Esophagus muscularis mucosa (tissue), 4 donors: Measurements from ENCODE around the gene TMEM123. TPM values are rescaled to one million over a fixed set of nuclear protein-coding genes. Genes with fewer than 3 reads are reported as not detected.
A peak's percentile ranks its signal among the peaks of the same experiment; 100 is the strongest.

Experiments
- DNase-seq: peaks from one replicate; pipeline ENCODE4 v3.0.0-alpha.2; 2017; ENCODE audit errors: extremely low spot score
- H3K27ac ChIP-seq, 4 donors: fragments of 200-600 bp; sonication (generic); replicated peaks in 1 of 4; 1 replicate in 3 of 4; 2 replicates in 1 of 4; pipeline ENCODE4 v1.5.1; 2016 to 2019; ENCODE audit warnings: mild to moderate bottlenecking in 1 of 4
- H3K27me3 ChIP-seq, 4 donors: fragments of 200-600 bp; sonication (generic); one replicate each; pipeline versions ENCODE4 v1.5.1 to v1.6.0; 2016 to 2019
- H3K36me3 ChIP-seq, 4 donors: fragments of 200-600 bp; sonication (generic); one replicate each; pipeline ENCODE4 v1.5.1; 2016 to 2019
- H3K4me1 ChIP-seq, 4 donors: fragments of 200-600 bp; sonication (generic); one replicate each; pipeline ENCODE4 v1.5.1; 2016 to 2019
- H3K4me3 ChIP-seq, 4 donors: fragments of 200-600 bp; sonication (generic); 1 replicate in 2 of 4; 2 replicates in 2 of 4; pipeline ENCODE4 v1.5.1; 2016 to 2019; ENCODE audit warnings: mild to moderate bottlenecking in 4 of 4, moderate library complexity in 1 of 4
- H3K9me3 ChIP-seq, 4 donors: fragments of 200-600 bp; sonication (generic); 1 replicate in 3 of 4; 2 replicates in 1 of 4; pipeline ENCODE4 v1.5.1; 2016 to 2019
- CTCF ChIP-seq, 3 experiments: fragments of 200-600 bp in 2 of 3; fragments of 450-650 bp in 1 of 3; sonication (generic) in 2 of 3; IDR thresholded peaks; one replicate each; pipeline ENCODE4 v1.5.1; 2017 to 2019; ENCODE audit warnings: antibody characterized with exemption in 3 of 3, mild to moderate bottlenecking in 2 of 3, moderate library complexity in 1 of 3
- EP300 ChIP-seq: sonication (generic); formaldehyde crosslinking; IDR thresholded peaks from one replicate; pipeline ENCODE4 v1.6.1; 2017; ENCODE audit warnings: antibody characterized with exemption
- POLR2A ChIP-seq: fragments of 450-650 bp; IDR thresholded peaks from one replicate; pipeline ENCODE4 v1.6.1; 2017; ENCODE audit warnings: antibody characterized with exemption, moderate library complexity, mild to moderate bottlenecking, low read depth
- POLR2AphosphoS5 ChIP-seq, 2 donors: sonication (generic); formaldehyde crosslinking; IDR thresholded peaks; one replicate each; pipeline ENCODE4 v1.6.1; 2017; ENCODE audit warnings: antibody characterized with exemption in 2 of 2
- WGBS: methylation state at CpG from one replicate; pipeline ENCODE4 v1.1.5; 2018; 5-methylcytosine and 5-hydroxymethylcytosine counted together
- intact Hi-C: fragments of 100-400 bp; cut with DNase I; formaldehyde crosslinking; loops from one replicate; pipeline ENCODE4 v1.15.1; 2023
- total RNA-seq, 4 donors: library from RNA; depleted of rRNA; stranded (reverse); fragments of >200 nt; gene quantifications; one replicate each; pipeline versions ENCODE4 v1.1.0 to v1.2.1, GENCODE V29; 2016

The TMEM123 gene
- total RNA-seq, 4 donors from 2014 or later = 82.7 to 116 (median 88.8) TPM

GRCh38 chr11:102451041-102451680 lies 1.4 kb downstream of the TMEM123 start:
- peaks cover 18 to 44% (median 39%) of the 10 kb centered on the region in 4 donors for H3K4me1 ChIP-seq
- intact Hi-C loops = loop anchor here (5.0 kb wide), 2 partner anchors 59 to 109 kb away; no protein-coding TSS in a partner anchor

GRCh38 chr11:102449651-102450570 lies 2.7 kb downstream of the TMEM123 start:
- intact Hi-C loops = loop anchor here (5.0 kb wide), 2 partner anchors 58 to 108 kb away; no protein-coding TSS in a partner anchor
- WGBS = 87% methylated on average over 7 of the region's 7 CpGs
- peaks cover 18 to 44% (median 39%) of the 10 kb centered on the region in 4 donors for H3K4me1 ChIP-seq
- no peaks in the 10 kb centered on the region for H3K27me3 ChIP-seq
- H3K27ac ChIP-seq = no peak overlapping the region
- H3K4me3 ChIP-seq = peak overlapping the region in 1 of 4 donors; percentile 97
- no peak for TF ChIP-seq EP300
- no peak for TF ChIP-seq CTCF (IDR thresholded peaks at IDR 0.05)
- TF ChIP-seq POLR2AphosphoS5 (IDR thresholded peaks at IDR 0.05) = no peak
- no peak for DNase-seq
- H3K36me3 ChIP-seq = peaks cover 0 to 24% (median 7%) of the 10 kb centered on the region in 4 donors
- H3K9me3 ChIP-seq = no peaks in the 10 kb centered on the region

More at GRCh38 chr11:102451041-102451680, 1.4 kb downstream of the TMEM123 start:
- DNase-seq = no peak
- Histone ChIP-seq H3K27ac (peak overlapping the region; percentile 82 to 90 (median 90)), H3K4me3 (peak overlapping the region; percentile 76 to 97 (median 80)), H3K36me3 (peaks cover 0 to 13% (median 5%) of the 10 kb centered on the region in 4 donors), H3K27me3 (no peaks in the 10 kb centered on the region), H3K9me3 (no peaks in the 10 kb centered on the region)
- 27% methylated on average over 6 of the region's 6 CpGs for WGBS
- TF ChIP-seq POLR2A (no peak), EP300 (no peak), POLR2AphosphoS5 (IDR thresholded peaks at IDR 0.05) (no peak), CTCF (IDR thresholded peaks at IDR 0.05) (no peak)

GRCh38 chr11:102448869-102449224 lies 3.7 kb downstream of the TMEM123 start:
- TF ChIP-seq EP300 (no peak), CTCF (IDR thresholded peaks at IDR 0.05) (no peak), POLR2AphosphoS5 (IDR thresholded peaks at IDR 0.05) (no peak), POLR2A (no peak)
- Histone ChIP-seq H3K27me3 (no peaks in the 10 kb centered on the region), H3K27ac (peak overlapping the region in 1 of 4 donors; percentile 36), H3K9me3 (no peaks in the 10 kb centered on the region), H3K36me3 (peaks cover 0 to 24% (median 11%) of the 10 kb centered on the region in 4 donors), H3K4me3 (no peak overlapping the region), H3K4me1 (peaks cover 18 to 44% (median 38%) of the 10 kb centered on the region in 4 donors)
- intact Hi-C loops = no loop called here
- WGBS = 83% methylated on average over 2 of the region's 2 CpGs
- no peak for DNase-seq

GRCh38 chr11:102447941-102448868 lies 4.4 kb downstream of the TMEM123 start:
- Histone ChIP-seq H3K4me3 (no peak overlapping the region), H3K36me3 (peaks cover 0 to 24% (median 11%) of the 10 kb centered on the region in 4 donors), H3K9me3 (no peaks in the 10 kb centered on the region), H3K27me3 (no peaks in the 10 kb centered on the region), H3K4me1 (peaks cover 12 to 39% (median 32%) of the 10 kb centered on the region in 4 donors), H3K27ac (peak overlapping the region in 1 of 4 donors; percentile 36)
- intact Hi-C loops = no loop called here
- DNase-seq = no peak
- WGBS = 74% methylated on average over 2 of the region's 2 CpGs
- TF ChIP-seq EP300 (no peak), POLR2AphosphoS5 (IDR thresholded peaks at IDR 0.05) (no peak), CTCF (IDR thresholded peaks at IDR 0.05) (no peak), POLR2A (no peak)
